Measurements from ENCODE around the gene CLIP1.

Gene CLIP1

GRCh38 chr12:122282061-122282460, 140.4 kb downstream of the CLIP1 start:
- no peaks in the 10 kb centered on the region for H3K36me3 ChIP-seq (ENCODE audit: control insufficient read depth, low read length)
- no peaks in the 10 kb centered on the region for H3K27me3 ChIP-seq (ENCODE audit: control insufficient read depth, low read length)
- H3F3A ChIP-seq (ENCODE audit: control insufficient read depth, insufficient read depth) = no peaks in the 10 kb centered on the region
- TF ChIP-seq, protein P1, sequence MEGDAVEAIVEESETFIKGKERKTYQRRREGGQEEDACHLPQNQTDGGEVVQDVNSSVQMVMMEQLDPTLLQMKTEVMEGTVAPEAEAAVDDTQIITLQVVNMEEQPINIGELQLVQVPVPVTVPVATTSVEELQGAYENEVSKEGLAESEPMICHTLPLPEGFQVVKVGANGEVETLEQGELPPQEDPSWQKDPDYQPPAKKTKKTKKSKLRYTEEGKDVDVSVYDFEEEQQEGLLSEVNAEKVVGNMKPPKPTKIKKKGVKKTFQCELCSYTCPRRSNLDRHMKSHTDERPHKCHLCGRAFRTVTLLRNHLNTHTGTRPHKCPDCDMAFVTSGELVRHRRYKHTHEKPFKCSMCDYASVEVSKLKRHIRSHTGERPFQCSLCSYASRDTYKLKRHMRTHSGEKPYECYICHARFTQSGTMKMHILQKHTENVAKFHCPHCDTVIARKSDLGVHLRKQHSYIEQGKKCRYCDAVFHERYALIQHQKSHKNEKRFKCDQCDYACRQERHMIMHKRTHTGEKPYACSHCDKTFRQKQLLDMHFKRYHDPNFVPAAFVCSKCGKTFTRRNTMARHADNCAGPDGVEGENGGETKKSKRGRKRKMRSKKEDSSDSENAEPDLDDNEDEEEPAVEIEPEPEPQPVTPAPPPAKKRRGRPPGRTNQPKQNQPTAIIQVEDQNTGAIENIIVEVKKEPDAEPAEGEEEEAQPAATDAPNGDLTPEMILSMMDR (IDR thresholded peaks at IDR 0.05; ENCODE audit: low read depth, low read length, poor library complexity, severe bottlenecking) = no peak
- no peak for TF ChIP-seq EZH2phosphoT487 (IDR thresholded peaks at IDR 0.05; ENCODE audit: borderline replicate concordance, low read length)
- no peaks in the 10 kb centered on the region for H4K20me1 ChIP-seq (ENCODE audit: control insufficient read depth, insufficient read depth, low read depth, low read length)
- H3K4me2 ChIP-seq (ENCODE audit: low read length) = no peak overlapping the region
- H3K4me3 ChIP-seq (ENCODE audit: low read length) = no peak overlapping the region
- H3K4me1 ChIP-seq (ENCODE audit: control insufficient read depth, low read length) = no peaks in the 10 kb centered on the region
- no peaks in the 10 kb centered on the region for H3K9me2 ChIP-seq (replicated peaks; ENCODE audit: control insufficient read depth, low read length)
- no peaks in the 10 kb centered on the region for H3K9me3 ChIP-seq (ENCODE audit: control insufficient read depth, insufficient read depth, low read length)
- no peaks in the 10 kb centered on the region for H3K79me2 ChIP-seq (ENCODE audit: control insufficient read depth, low read length)
- no peak overlapping the region for H3K27ac ChIP-seq (ENCODE audit: low read depth, low read length)

- Histone ChIP-seq H3K9me2 (replicated peaks; ENCODE audit: control insufficient read depth, low read length) (no peaks in the 10 kb centered on the region), H3K27ac (ENCODE audit: low read depth, low read length) (no peak overlapping the region), H3K36me3 (ENCODE audit: control insufficient read depth, low read length) (no peaks in the 10 kb centered on the region), H3K4me1 (ENCODE audit: control insufficient read depth, low read length) (no peaks in the 10 kb centered on the region), H3K27me3 (ENCODE audit: control insufficient read depth, low read length) (no peaks in the 10 kb centered on the region), H4K20me1 (ENCODE audit: control insufficient read depth, insufficient read depth, low read depth, low read length) (no peaks in the 10 kb centered on the region), H3F3A (ENCODE audit: control insufficient read depth, insufficient read depth) (no peaks in the 10 kb centered on the region), H3K4me2 (ENCODE audit: low read length) (no peak overlapping the region), H3K79me2 (ENCODE audit: control insufficient read depth, low read length) (no peaks in the 10 kb centered on the region), H3K9me3 (ENCODE audit: control insufficient read depth, insufficient read depth, low read length) (no peaks in the 10 kb centered on the region), H3K4me3 (ENCODE audit: low read length) (no peak overlapping the region)
- TF ChIP-seq EZH2phosphoT487 (IDR thresholded peaks at IDR 0.05; ENCODE audit: borderline replicate concordance, low read length) = no peak
- TF ChIP-seq, protein P1 (IDR thresholded peaks at IDR 0.05; ENCODE audit: low read depth, low read length, poor library complexity, severe bottlenecking) = no peak
These were observed 146.2 kb downstream of the CLIP1 start for GRCh38 chr12:122276242-122276641.

- H4K20me1 ChIP-seq (ENCODE audit: control insufficient read depth, insufficient read depth, low read depth, low read length) = no peaks in the 10 kb centered on the region
- TF ChIP-seq, protein P1 (IDR thresholded peaks at IDR 0.05; ENCODE audit: low read depth, low read length, poor library complexity, severe bottlenecking) = no peak
- TF ChIP-seq EZH2phosphoT487 (IDR thresholded peaks at IDR 0.05; ENCODE audit: borderline replicate concordance, low read length) = no peak
- no peaks in the 10 kb centered on the region for H3K4me1 ChIP-seq (ENCODE audit: control insufficient read depth, low read length)
- H3K27me3 ChIP-seq (ENCODE audit: control insufficient read depth, low read length) = no peaks in the 10 kb centered on the region
- H3K79me2 ChIP-seq (ENCODE audit: control insufficient read depth, low read length) = no peaks in the 10 kb centered on the region
- H3K9me3 ChIP-seq (ENCODE audit: control insufficient read depth, insufficient read depth, low read length) = no peaks in the 10 kb centered on the region
- no peaks in the 10 kb centered on the region for H3F3A ChIP-seq (ENCODE audit: control insufficient read depth, insufficient read depth)
- no peaks in the 10 kb centered on the region for H3K9me2 ChIP-seq (replicated peaks; ENCODE audit: control insufficient read depth, low read length)
- H3K27ac ChIP-seq (ENCODE audit: low read depth, low read length) = no peak overlapping the region
- H3K36me3 ChIP-seq (ENCODE audit: control insufficient read depth, low read length) = no peaks in the 10 kb centered on the region
- H3K4me2 ChIP-seq (ENCODE audit: low read length) = no peak overlapping the region
- H3K4me3 ChIP-seq (ENCODE audit: low read length) = no peak overlapping the region
These were observed 147.0 kb downstream of the CLIP1 start for GRCh38 chr12:122275459-122275858.
